ENCODE data around the gene CAPN15. TPM values are rescaled to one million over a fixed set of nuclear protein-coding genes. Genes with fewer than 3 reads are reported as not detected.

The CAPN15 gene
- total RNA-seq, 1 experiment from 2014 or later = 76.4 TPM

- H3T11ph ChIP-seq (ENCODE audit: low read length) = no peak overlapping the region
- DNase-seq = peak; percentile 72
Observed at GRCh38 chr16:549544-550263, 22.2 kb downstream of the CAPN15 start.

More at GRCh38 chr16:549544-550263, 22.2 kb downstream of the CAPN15 start:
- Mint-ChIP-seq H3K27ac (no peak overlapping the region; a peak in 1 of 7 replicates), H3K9me3 (no peaks in the 10 kb centered on the region), H3K36me3 (ENCODE audit: insufficient read depth in 1 of 3, low read depth in 3 of 3) (peaks cover 0 to 8% (median 2%) of the 10 kb centered on the region in 3 experiments; a peak in 3 of 7 replicates), H3K4me3 (no peak overlapping the region), H3K27me3 (ENCODE audit: low read depth) (no peaks in the 10 kb centered on the region), H3K4me1 (no peaks in the 10 kb centered on the region)
- H3K27ac ChIP-seq (ENCODE audit: insufficient read length, low read depth, low read length) = no peak overlapping the region
- H2AK5ac ChIP-seq (ENCODE audit: insufficient read length, low read length) = no peak overlapping the region
- H3K27me3 ChIP-seq (ENCODE audit: insufficient read depth, low read length) = no peaks in the 10 kb centered on the region
- H3K9me3 ChIP-seq (ENCODE audit: control insufficient read depth, low read depth, low read length) = no peaks in the 10 kb centered on the region
- no peak overlapping the region for H3K9ac ChIP-seq (ENCODE audit: extremely low read depth, insufficient read length, low read length)
- H2BK15ac ChIP-seq (ENCODE audit: low read depth, low read length) = no peak overlapping the region
- H2AFZ ChIP-seq (ENCODE audit: low read length) = no peak overlapping the region
- no peak overlapping the region for H3K23ac ChIP-seq (ENCODE audit: insufficient read length, low read depth, low read length)
- H3K14ac ChIP-seq (ENCODE audit: insufficient read depth, low read length) = no peak overlapping the region
- H2BK12ac ChIP-seq (ENCODE audit: insufficient read length, low read depth, low read length) = no peak overlapping the region
- no peak overlapping the region for H3K56ac ChIP-seq (ENCODE audit: insufficient read length, low read depth, low read length)
- TF ChIP-seq CTCF (conservative IDR thresholded peaks at IDR 0.05) = peak; percentile 70
- H3K4me1 ChIP-seq (ENCODE audit: insufficient read depth, low read length) = no peaks in the 10 kb centered on the region
- no peak overlapping the region for H2BK5ac ChIP-seq (ENCODE audit: insufficient read length, low read length)
- no peak overlapping the region for H4K8ac ChIP-seq (replicated peaks; ENCODE audit: insufficient read length, low read depth, low read length)
- H2BK20ac ChIP-seq (ENCODE audit: low read depth, low read length, poor library complexity, severe bottlenecking) = no peak overlapping the region
- no CpG with 5 or more reads among the region's 54 CpGs for WGBS (ENCODE audit: extremely low coverage, insufficient read length, low lambda C conversion rate)
- no peaks in the 10 kb centered on the region for H3K23me2 ChIP-seq (ENCODE audit: insufficient read length, low read depth, low read length, poor library complexity, severe bottlenecking)
- H2BK120ac ChIP-seq (ENCODE audit: low read depth, low read length, poor library complexity, severe bottlenecking) = no peak overlapping the region
- H4K5ac ChIP-seq (ENCODE audit: insufficient read length, low read depth, low read length) = no peak overlapping the region
- H4K20me1 ChIP-seq (ENCODE audit: control insufficient read depth, insufficient read depth, insufficient read length) = no peaks in the 10 kb centered on the region
- no peak overlapping the region for H3K4me2 ChIP-seq (ENCODE audit: insufficient read depth, insufficient read length, low read length)
- no peak overlapping the region for H3K18ac ChIP-seq (ENCODE audit: insufficient read length, low read depth, low read length)
- no peak overlapping the region for H3K4ac ChIP-seq (ENCODE audit: low read depth, low read length)
- no peaks in the 10 kb centered on the region for H3K79me2 ChIP-seq (ENCODE audit: insufficient read depth, low read length)
- H3K79me1 ChIP-seq (ENCODE audit: insufficient read depth, low read depth, low read length, poor library complexity, severe bottlenecking) = no peaks in the 10 kb centered on the region
- H4K91ac ChIP-seq (ENCODE audit: insufficient read length, low read depth, low read length) = no peak overlapping the region

Measured in H9 (cell line).